Hepatocyte (in vitro differentiated cells): Measurements from ENCODE around the gene SH2D3C.

Experiments used
- EZH2 ChIP-seq: fragments of 200-600 bp; sonication (generic); IDR thresholded peaks from 2 replicates; pipeline ENCODE4 v1.6.1; 2016; ENCODE audit warnings: antibody characterized with exemption, mild to moderate bottlenecking, borderline replicate concordance
- TF ChIP-seq, protein P1 (sequence below): fragments of 200-600 bp; sonication (generic); IDR thresholded peaks from 2 replicates; pipeline ENCODE4 v1.5.1; 2016; ENCODE audit warnings: antibody characterized with exemption, mild to moderate bottlenecking; ENCODE audit not compliant: poor library complexity

DNA sequence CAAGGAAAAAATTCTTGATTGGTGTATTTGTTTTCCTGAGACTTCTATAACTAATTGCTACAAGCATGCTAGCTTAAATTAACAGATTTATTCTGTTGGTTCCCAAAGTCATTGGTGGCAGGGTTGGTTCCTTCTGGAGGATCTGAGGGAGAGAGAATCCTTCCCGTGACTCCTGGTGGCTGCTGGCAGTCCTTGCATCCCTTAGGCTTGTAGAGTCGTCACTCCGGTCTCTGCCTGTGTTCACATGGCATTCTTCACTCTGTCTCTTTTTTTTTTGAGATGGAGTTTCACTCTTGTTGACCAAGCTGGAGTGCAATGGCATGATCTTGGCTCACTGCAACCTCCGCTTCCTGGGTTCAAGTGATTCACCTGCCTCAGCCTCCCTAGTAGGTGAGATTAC is 12.6 kb upstream of the SH2D3C start:
- TF ChIP-seq EZH2, result no peak
- TF ChIP-seq, protein P1, sequence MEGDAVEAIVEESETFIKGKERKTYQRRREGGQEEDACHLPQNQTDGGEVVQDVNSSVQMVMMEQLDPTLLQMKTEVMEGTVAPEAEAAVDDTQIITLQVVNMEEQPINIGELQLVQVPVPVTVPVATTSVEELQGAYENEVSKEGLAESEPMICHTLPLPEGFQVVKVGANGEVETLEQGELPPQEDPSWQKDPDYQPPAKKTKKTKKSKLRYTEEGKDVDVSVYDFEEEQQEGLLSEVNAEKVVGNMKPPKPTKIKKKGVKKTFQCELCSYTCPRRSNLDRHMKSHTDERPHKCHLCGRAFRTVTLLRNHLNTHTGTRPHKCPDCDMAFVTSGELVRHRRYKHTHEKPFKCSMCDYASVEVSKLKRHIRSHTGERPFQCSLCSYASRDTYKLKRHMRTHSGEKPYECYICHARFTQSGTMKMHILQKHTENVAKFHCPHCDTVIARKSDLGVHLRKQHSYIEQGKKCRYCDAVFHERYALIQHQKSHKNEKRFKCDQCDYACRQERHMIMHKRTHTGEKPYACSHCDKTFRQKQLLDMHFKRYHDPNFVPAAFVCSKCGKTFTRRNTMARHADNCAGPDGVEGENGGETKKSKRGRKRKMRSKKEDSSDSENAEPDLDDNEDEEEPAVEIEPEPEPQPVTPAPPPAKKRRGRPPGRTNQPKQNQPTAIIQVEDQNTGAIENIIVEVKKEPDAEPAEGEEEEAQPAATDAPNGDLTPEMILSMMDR, result no peak
